Measurements from ENCODE around the gene CALM1. TPM values are rescaled to one million over a fixed set of nuclear protein-coding genes. Genes with fewer than 3 reads are reported as not detected.
"Not testable (repeated sequence)": the region's sequence is repeated elsewhere in the genome, so short reads cannot be mapped to it uniquely, and the experiment has no call there.

Gene CALM1
- total RNA-seq, 1 donor from 2014 or later: 549 TPM

GRCh38 chr14:90383126-90383730 is 13.6 kb upstream of the CALM1 start:
- DNase-seq (ENCODE audit: low spot score): peak; percentile 100

GRCh38 chr14:90383731-90384542 is 12.9 kb upstream of the CALM1 start:
- DNase-seq (ENCODE audit: low spot score): peak; percentile 90

- DNase-seq (ENCODE audit: low spot score): no peak
Observed at GRCh38 chr14:90384543-90384911, 12.3 kb upstream of the CALM1 start.

GRCh38 chr14:90386321-90386720 is 10.5 kb upstream of the CALM1 start:
- no peak for DNase-seq (ENCODE audit: low spot score)

GRCh38 chr14:90387206-90387760 is 9.5 kb upstream of the CALM1 start:
- no peak for DNase-seq (ENCODE audit: low spot score)

GRCh38 chr14:90388437-90388836 is 8.4 kb upstream of the CALM1 start:
- no peak for DNase-seq (ENCODE audit: low spot score)

GRCh38 chr14:90388982-90389381 is 7.8 kb upstream of the CALM1 start:
- no peak for DNase-seq (ENCODE audit: low spot score)

GRCh38 chr14:90393966-90394365 is 2.9 kb upstream of the CALM1 start:
- no peak for DNase-seq (ENCODE audit: low spot score)

GRCh38 chr14:90394782-90395181 is 2.0 kb upstream of the CALM1 start:
- not testable (repeated sequence) for DNase-seq (ENCODE audit: low spot score)

GRCh38 chr14:90397425-90398314 is 841 bp downstream of the CALM1 start:
- DNase-seq (ENCODE audit: low spot score): peak; percentile 93

- no peak for DNase-seq (ENCODE audit: low spot score)
Observed at GRCh38 chr14:90398315-90398839, 1.5 kb downstream of the CALM1 start.

- no peak for DNase-seq (ENCODE audit: low spot score)
Observed at GRCh38 chr14:90398841-90399540, 2.2 kb downstream of the CALM1 start.

GRCh38 chr14:90399541-90400444 is 3.0 kb downstream of the CALM1 start:
- DNase-seq (ENCODE audit: low spot score): peak; percentile 93

GRCh38 chr14:90400904-90401561 is 4.2 kb downstream of the CALM1 start:
- no peak for DNase-seq (ENCODE audit: low spot score)

GRCh38 chr14:90402016-90402415 is 5.2 kb downstream of the CALM1 start:
- DNase-seq (ENCODE audit: low spot score): no peak

- DNase-seq (ENCODE audit: low spot score): no peak
Observed at GRCh38 chr14:90403065-90403464, 6.2 kb downstream of the CALM1 start.

GRCh38 chr14:90405101-90405500 is 8.3 kb downstream of the CALM1 start:
- DNase-seq (ENCODE audit: low spot score): no peak

- no peak for DNase-seq (ENCODE audit: low spot score)
Observed at GRCh38 chr14:90405755-90406154, 8.9 kb downstream of the CALM1 start.

- DNase-seq (ENCODE audit: low spot score): no peak
Observed at GRCh38 chr14:90406384-90406798, 9.6 kb downstream of the CALM1 start.

All from mesenteric fat pad (tissue), 1 donor.